GM12891 (cell line): ENCODE measurements around the gene DRD1.

Experiments used
- PAX5 ChIP-seq: IDR thresholded peaks from 2 replicates; pipeline ENCODE4 v1.6.1; 2011; ENCODE audit warnings: low read length, moderate library complexity, mild to moderate bottlenecking; ENCODE audit not compliant: insufficient read depth, severe bottlenecking
- POLR2A ChIP-seq: IDR thresholded peaks from 2 replicates; pipeline ENCODE4 v1.6.1; 2011; ENCODE audit warnings: low read depth, low read length, control low read depth
- POLR2AphosphoS5 ChIP-seq: IDR thresholded peaks from 2 replicates; pipeline ENCODE4 v1.6.1; 2011; ENCODE audit warnings: low read depth, low read length, control low read depth
- POU2F2 ChIP-seq: IDR thresholded peaks from 2 replicates; pipeline ENCODE4 v1.6.1; 2011; ENCODE audit warnings: low read depth, mild to moderate bottlenecking, control low read depth, low read length, moderate library complexity
- SPI1 ChIP-seq: IDR thresholded peaks from 2 replicates; pipeline ENCODE4 v1.6.1; 2011; ENCODE audit warnings: low read depth, low read length, control low read depth
- TAF1 ChIP-seq: IDR thresholded peaks from 2 replicates; pipeline ENCODE4 v1.6.1; 2011; ENCODE audit warnings: low read depth, low read length, control low read depth

GRCh38 chr5:175484829-175485228 lies 40.8 kb upstream of the DRD1 start:
- TF ChIP-seq POLR2A (no peak), POLR2AphosphoS5 (no peak), SPI1 (no peak), PAX5 (no peak), POU2F2 (no peak), TAF1 (no peak)
